Activated CD4-positive, alpha-beta T cell treated with anti-CD3 and anti-CD28 coated beads for 24 hours (primary cell): ENCODE results near the gene CRYBA4.

ENCODE experiments used
- DNase-seq, 2 donors: peaks; one replicate each; pipeline ENCODE4 v3.0.0-alpha.2; 2020; ENCODE audit warnings: low read depth in 2 of 2

CRYBA4 gene

DNA sequence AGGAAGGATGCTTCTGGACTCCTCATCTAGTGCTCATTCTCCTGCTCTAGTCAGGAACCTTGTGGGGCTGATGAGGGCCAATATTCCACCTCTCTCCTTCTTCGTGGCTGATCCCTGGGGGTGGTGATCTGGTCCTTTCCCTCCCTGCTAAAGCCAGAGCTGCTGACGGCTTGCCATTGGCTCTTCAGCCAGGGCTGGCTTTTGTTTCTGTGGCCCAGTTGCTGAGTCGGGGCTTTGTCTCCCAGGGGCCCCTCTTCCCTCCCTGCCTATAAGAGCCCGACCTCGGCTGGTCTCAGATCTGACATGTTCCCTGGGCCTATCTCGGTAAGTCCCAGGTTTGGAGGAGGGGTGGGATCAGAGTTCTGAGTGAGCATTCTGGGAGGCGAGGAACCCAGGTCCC is at the start of gene CRYBA4:
Gene CRYBA4, plus strand, starts transcription at position 301 of the 400 bp plus-strand sequence. CDS start 634 bp downstream, outside the sequence.
- DNase-seq = no peak

DNA sequence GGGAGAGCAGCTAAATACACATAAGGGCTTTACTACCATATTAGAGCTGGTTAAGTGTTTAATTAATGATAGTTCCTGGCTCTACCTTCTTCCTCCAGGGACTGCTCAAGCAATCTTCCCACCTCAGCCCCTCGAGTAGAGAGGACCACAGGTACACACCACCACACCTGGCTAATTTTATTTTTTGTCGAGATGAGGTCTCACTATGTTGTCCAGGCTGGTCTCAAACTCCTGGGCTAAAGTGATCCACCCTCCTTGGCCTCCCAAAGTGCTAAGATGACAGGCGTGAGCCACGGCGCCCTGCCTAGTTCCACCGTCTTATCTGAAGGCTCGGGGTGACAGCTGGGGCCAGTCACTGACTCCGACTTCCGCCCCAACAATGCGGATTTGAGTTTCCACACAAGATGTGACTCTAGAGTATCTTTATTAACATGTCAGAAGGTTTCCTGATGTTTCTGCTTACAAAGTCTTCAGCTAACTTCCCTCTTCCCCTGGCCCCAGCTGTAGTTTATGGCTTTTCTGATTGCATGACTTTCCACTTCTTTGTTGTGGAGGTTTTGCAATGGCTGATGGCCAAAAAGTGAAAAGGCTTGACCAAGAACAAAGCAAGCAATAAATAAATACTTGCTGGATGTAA is 48.6 kb upstream of the CRYBA4 start:
- no peak for DNase-seq

DNA sequence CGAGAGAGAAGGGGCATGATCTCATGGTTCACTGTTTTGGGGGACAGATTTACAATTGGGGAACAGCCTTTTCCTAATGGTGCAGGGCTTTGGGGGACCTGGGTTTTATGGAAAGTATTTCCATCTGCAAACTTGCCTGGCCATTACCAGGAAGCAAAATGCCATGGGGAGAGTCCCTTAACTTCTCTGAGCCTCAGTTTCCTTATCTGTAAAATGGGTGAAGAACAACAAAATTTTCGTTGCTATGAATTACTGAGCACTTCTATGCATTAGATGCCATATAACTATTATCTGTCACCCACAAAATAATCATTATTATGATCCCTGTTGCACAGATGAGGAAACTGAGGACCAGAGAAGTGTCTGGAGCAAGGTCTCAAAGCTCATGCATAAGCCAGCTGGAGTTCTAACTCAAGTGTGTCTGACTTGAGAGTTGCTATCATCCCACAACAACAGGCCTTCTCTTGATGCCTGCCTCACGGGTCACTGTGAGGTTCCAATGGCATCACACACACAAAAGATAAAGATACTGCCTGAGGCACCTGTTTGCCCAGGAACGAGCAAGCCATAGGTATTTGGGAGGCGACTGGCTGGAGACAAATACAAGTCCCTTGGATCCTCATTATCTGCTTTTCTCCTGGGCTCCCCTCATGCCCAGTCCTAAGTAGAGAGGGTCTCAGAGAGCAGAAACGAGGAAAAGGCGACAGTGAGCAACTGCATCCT is 47.6 kb upstream of the CRYBA4 start:
- no peak for DNase-seq

DNA sequence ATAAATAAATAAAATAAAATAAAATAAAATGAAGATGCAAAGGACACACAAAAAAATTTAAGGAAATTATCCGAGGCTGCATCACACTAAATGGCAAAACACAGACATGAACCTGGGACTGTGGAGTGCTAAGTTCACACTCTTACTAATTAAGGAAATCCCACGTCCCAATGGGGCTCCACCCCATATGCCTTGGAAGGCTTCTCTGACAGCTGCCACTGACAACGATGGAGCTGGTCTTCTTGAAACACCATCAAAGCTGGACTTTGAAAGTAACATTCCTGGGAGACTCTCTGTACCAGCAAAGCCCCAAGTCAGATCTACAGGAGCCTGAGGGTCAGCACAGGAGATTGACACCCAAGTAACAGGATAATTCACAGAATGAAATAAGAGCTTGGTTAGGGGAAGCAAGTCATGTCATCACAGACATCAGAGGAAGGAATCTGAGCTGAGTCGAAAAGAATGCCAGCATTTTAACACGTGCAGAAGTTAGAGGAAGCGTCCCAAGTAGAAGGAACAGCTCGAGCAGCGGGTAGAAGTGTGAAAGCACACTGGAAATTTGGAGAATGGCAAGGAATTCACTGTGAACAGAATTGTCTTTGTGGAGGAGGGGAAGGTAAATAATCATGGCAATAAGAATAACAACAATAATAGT is 45.6 kb upstream of the CRYBA4 start:
- DNase-seq = no peak

DNA sequence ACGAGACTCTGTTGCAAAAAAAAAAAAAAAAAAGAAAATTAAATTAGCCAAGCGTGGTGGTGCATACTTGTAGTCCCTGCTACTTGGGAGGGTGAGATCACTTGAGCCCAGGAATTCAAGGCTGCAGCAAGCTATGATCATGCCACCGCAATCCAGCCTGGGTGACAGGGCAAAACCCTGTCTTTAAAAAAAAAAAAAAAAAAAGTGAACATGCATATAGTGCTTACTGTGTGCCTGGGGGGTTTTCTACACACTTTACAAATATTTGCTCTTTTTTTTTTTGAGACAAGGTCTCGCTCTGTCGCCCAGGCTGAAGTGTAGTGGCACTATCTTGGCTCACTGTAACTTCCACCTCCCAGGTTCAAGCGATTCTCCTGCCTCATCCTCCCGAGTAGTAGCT is 44.7 kb upstream of the CRYBA4 start:
- DNase-seq = no peak

DNA sequence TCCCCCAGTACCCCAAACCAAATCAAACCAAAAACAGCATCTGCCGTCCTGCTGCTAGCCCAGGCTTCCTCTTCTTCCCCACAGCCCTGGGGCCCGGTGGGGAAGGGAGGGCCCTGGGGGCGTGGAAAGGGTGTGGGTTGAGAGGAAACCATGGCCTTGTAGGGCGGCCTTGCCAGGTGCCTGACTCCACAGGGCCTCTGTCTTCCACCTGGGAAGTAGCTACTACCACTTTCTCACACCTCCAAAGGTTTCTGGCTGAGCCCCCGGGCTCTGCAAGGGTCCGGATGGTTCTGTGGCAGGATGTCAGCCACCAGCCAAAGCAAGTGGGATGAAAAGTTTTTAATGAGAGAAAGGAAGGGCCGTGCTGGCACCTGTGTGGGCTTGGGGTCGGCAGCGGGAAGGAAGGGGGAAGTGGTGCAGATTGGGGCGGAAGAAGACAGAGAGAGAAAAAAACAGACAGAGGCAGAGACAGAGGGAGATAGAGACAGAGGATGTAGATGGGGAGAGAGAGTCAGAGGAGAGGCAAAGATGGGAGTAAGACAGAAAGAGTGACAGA is 42.4 kb upstream of the CRYBA4 start:
- DNase-seq = peak; percentile 27 to 31

DNA sequence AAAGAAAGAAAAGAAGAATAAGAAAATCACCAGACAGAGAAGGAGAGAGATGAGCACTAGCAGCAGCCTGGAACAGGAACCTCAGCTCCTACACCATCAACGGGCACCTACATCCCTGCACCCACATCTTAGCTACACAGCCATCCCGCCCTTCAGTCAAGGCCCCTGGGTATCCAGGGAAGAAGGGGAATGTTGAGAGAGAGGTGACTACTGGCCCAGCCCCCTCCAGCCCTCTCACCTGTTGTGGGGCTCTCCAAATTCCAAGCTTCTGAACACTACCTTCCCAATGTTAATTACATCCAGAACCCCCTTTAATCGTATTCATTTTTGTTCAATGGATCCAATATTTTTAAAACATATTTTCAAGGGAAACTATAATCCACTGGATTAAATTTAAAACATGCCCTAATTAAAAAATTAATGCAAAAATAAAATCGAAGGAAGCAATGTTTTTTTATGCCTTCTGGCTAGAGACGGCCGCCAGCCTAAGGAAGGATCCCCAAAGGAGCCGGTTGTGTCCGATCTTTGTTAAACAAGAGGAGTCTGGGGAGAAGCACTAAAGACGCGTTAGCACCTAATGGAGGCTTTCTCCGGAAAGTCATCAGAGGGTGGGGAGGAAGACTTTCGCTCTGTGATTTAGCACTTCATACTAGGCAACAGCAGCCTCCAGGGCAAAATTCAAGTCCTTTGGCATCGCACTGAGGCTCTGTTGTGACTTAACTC is 41.4 kb upstream of the CRYBA4 start:
- DNase-seq = no peak

DNA sequence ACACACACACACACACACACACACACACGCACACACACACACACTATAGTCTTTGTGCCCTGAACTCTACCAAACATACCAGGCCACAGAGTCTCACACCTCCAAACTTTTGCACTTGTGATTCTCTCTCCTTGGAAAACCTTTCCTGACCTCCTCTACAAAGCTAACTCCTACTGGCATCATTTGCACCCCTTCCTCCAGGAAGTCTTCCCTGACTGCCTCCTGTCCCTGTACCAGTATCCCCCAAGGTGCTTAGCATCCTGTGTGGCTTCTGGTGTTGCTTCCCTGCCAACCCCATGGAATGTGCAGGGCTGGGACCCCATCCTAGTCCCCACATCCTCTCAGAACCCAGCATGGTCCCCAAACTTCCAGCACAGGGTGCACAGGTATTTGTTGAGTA is 40.7 kb upstream of the CRYBA4 start:
- no peak for DNase-seq

DNA sequence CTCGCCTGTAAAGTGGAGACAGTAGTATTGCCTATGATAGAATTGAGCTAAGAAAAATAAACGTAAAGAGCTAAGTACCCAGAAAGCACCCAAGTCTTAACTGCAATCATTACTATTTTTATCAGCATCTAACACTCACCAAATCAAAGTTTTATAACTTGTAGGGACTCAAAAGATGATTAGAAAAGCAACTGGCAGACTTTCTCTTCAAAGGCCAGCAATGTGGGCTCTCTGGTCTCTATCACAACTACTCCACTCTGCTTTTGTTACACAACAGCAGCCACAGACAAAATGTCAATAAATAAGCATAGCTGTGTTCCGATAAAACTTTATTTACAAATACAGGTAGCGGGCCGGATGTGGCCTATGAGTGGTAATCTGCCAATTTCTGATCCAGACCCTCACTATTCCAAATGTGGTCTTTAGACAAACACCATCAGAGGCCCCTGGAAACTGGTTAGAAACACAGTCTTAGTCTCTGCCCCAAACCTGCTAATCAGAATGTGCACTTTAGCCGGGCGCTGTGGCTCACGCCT is 40.1 kb upstream of the CRYBA4 start:
- DNase-seq = no peak

DNA sequence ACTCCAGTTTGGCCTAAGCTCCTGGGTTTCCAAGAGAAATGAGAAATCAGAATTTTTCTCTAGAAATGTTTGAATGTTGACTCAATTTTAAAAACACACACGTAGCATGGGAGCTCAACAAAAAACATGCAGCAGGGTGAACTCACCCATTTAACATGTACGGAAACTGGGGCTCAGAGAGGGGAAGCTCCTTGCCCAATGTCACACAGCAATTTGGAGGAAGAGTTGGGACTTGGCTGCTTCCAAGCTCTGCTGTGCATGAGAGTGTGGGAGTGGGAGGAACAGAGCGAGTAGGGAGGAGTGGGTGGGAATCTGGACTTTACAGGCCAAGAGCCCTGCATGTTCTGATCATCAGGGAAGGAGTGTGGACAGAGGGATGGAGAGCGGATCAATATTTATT is 37.8 kb upstream of the CRYBA4 start:
- no peak for DNase-seq

DNA sequence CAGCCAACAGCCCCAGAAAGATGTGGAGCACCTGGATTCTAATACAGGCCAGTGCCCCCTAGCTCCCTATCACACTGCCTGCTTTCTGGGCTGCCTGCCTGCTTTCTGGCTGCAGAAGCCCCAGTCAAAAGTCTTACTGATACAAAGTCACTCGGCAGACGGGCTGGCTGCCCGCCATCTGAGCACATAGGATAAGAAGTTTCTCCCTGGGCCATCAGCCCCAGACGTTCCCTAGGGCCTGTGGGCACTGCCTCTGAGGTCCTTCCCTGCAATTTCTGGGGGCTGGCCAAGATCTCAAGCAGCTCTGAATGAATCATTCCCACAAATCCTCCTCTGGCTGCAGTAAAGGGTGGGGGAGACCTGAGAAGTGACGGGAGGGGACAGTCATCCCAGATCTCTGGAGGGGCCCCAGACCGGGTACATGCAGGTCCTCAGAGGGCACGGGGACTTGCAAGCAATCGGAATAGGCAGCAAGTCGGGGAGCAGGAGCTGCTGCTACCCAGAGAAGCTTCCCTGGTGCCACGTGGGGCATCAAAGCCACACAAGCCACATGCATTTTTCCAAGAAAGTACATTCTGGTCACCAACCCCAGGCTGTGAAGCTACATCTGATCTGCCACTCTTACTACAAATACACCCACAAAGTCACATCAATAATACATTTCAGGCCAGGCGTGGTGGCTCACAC is 36.5 kb upstream of the CRYBA4 start:
- DNase-seq = no peak

DNA sequence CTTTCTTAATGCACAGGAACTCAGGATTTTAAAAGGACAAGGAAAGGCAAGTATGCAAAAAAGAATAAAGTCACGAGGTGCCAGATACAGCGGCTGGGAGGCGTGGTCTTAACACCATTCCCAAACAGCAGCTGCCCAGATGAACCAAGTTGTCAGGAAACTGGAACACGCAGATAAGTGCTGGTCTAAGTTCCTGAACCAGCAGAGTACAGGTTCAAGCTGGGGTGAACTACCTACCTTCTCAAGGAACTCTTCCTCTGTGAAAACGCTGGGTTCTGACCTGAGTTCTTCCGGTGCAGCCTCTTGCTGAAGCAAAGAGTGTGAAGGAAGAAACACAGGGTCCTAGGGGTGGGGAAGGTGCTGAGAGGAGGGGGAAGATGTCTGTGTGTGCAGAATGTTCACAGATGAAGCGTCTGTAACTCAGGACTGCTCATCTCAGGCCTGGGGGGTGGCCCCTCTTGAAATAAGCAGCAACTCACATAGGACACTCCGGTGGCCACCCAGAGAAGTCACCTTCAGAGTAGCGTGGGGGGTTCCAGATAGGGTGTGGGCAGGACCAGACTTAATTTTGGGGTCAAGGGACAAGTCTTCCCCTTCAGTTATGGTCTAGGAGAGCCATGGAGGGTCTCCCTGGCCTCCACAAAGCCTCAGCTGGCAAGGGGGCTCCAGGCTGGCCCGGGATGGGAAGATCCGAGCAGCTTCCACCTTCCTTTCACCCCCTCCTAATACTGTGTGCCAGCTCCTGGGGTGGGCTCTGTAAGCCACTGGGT is 35.0 kb upstream of the CRYBA4 start:
- no peak for DNase-seq

DNA sequence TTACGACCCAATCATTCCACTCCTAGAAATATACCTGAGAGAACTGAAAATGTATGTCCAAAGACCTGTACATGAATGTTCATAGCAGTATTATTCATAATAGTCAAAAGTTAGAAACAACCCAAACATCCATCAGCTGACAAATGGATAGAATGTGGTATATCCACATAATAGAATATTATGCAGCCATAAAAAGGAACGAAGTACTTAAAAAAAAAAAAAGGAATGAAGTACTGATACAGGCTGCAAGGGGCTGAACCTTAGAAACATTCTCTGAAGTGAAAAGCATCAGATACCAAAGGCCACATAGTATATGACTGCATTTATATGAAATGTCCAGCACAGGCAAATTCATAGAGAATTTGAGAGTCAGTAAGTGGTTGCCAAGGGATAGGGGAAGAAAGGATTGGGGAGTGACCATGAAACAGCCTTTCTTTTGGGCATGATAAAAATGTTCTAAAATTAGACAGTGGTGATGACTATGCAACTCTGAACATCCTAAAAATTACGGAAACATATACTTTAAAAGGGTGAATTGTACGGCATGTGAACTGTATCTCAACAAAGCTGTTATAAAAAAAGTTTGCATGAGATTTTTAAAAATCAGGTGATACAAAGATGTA is 33.7 kb upstream of the CRYBA4 start:
- DNase-seq = no peak

DNA sequence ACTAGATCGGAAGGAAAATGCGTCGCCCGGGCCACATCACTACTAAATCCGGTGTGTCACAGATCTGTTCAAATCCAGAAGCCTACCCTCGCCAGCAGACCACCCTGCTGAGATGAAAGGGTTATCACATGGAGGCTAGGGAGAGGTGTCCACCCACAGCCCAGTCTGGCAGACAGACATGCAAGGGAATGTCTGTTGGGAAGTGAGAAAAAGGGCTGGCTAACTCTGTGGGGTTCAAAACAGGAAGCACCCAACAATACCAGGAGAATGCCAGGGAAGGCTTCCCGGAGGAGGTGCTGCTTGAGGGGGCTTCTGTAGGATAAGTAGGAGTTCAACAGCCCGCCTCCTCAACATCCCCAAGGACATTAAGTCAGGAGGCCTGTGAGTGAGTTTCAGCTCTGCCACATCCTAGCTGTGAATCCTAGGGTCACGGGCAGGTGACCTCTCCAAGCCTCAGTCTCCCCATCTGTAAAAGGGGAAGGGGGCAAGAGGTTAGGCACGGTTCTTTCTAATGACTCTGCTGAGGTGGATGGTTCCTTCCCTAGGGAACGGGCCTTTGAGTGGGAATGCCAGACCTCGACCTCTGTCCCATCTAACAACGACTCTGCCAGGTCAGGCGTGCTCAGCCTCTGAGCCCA is 32.9 kb upstream of the CRYBA4 start:
- no peak for DNase-seq

DNA sequence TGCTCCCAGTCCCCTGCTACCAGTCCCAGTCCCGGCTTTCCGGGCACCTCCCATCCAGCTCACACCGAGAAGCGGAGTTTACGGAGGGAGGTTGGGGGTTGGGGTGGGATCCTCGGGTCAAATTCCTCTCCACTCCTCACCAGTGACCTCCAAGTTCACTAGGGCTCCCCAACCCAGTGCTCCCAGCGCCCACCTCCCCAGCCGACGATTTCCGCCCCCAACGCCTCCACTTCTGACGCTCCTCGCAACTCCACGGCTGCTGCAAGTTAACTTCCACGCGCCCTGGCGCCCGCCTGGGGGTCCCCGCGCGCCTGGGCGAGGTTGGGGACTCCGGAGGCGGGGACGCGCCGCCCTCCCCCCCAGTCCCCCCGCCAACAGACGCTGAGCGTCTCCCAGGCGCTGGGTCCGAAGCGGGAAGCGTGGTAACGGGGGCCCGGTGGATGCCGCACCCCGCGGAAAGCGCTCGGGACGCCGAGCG is 32.4 kb upstream of the CRYBA4 start:
- DNase-seq = peak in 1 of 2 donors; percentile 22

DNA sequence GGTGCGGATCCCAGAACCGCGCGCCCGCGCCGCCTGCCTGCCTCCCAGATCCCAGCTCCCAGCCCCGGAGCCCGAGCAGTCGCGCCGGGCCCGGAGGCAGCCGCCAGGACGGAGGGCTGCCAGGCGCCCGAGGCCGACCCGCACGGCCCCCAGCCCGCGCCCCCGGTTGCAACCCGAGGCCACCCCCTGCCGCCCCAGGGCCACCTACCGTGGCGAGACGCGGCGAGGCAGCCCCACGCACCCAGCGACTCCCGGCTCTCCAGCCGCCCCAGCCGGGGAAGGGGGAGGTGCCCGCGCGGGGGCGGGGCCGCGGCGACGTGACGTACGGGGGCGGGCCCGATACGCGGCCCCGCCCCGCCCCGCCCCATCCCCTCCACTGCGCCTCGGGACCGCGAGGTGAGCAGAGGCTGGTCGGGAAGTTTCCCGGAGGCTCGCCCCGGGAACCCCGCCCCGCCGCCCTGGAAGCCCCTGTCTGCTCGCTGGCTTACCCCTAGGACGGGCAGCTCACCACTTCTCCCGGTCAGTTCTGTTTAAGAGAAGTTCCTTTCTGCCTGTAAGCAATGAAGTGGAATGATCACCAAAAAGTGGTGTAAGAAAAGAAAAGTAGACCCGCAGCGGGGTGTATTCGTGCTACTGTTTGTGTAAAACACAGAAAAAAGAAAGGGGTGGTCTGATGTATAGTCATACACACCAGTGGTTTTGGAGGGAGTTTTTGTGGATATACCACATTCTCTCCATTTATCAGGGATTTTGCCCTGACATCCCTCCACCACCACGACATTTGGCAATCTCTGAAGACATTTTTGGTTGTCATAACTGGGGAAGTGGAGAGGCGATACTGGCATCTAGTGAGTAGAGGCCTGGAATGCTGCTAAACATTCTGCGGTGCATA is 31.7 kb upstream of the CRYBA4 start, which contains the start of gene TPST2:
Gene TPST2, minus strand, starts transcription at position 288 of the 892 bp plus-strand sequence. CDS start 48,502 bp downstream, outside the sequence.
- DNase-seq = peak; percentile 53 to 64

DNA sequence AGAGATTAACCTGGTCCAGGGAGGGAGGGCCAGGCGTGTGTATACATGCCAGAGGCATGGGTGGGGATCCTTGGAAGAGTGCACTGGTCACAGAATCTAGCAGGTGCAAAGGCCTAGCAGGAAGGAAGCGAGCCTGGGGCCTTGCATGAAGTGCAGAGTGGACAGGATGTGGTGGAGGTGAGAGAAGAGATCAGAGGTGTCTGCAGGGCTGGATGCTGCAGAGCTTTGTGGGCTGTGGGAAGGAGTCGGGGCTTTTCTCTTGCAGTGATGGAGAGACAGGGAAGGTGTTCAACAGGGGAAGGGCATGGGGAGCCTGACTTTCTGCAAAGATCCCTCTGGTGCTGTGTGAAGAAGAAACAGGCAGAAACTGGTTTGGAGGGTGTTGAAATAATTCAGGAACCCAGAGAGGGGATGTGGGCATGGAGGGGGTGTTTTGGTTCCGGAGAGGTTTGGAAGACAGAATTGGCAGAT is 29.3 kb upstream of the CRYBA4 start:
- DNase-seq = no peak

DNA sequence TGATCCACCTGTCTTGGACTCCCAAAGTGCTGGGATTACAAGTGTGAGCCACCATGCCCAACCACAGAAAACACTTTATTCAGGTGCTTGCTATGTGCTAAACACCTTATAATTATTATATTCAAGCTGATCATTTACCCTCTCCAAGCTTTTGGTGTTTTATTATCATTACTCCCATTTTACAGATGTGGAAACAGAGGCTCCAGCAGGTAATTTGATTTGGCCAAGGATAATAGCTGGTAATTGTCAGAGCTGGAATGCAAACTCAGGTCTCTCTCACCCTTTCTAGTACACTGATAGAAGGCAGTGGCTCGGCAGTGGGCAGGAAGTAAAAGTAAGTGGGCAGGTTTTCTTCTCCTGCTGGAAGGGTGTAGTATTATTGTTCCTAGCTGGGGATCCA is 28.0 kb upstream of the CRYBA4 start:
- DNase-seq = no peak
